IMR-90 (cell line): ENCODE results near the gene NFIA. TPM values are rescaled to one million over a fixed set of nuclear protein-coding genes. Genes with fewer than 3 reads are reported as not detected.

Source experiments
- ATAC-seq: fragments of 200-7000 bp; cut with Tn5 transposase; 2 replicates; pipeline ENCODE4 v1.9.1; 2020; ENCODE audit warnings: low read depth, mild to moderate bottlenecking, moderate library complexity
- BruUV-seq: library from RNA; stranded (reverse); fragments of 400-500 nt; replicated peaks from 2 replicates; lab custom pipeline; 2021; lab: Mats Ljungman, UMichigan
- CTCF ChIA-PET: fragments of 300-600 bp; formaldehyde crosslinking; extraction: SDS; loops from one replicate; lab custom pipeline; 2021; ENCODE audit warnings: antibody characterized with exemption; lab: Yijun Ruan, JAX
- POLR2A ChIA-PET: fragments of 300-600 bp; sonication (Branson Sonifier 250); formaldehyde crosslinking; loops from one replicate; lab custom pipeline; 2022; ENCODE audit warnings: antibody characterized with exemption; ENCODE audit not compliant: unreplicated experiment; lab: Charles Lee
- DNase-seq: peaks from one replicate; pipeline ENCODE4 v3.0.0; 2013
- H2AFZ ChIP-seq: replicated peaks from 2 replicates; pipeline ENCODE3; 2013; ENCODE audit warnings: low read length, mild to moderate bottlenecking; ENCODE audit not compliant: poor library complexity
- H2AK5ac ChIP-seq: 2 replicates; pipeline ENCODE4 v1.6.1; 2013; ENCODE audit warnings: low read depth, low read length, inconsistent platforms
- H2AK9ac ChIP-seq: replicated peaks from 2 replicates; pipeline ENCODE3; 2013; ENCODE audit warnings: mild to moderate bottlenecking, low read depth, low read length, moderate library complexity; ENCODE audit not compliant: poor library complexity
- H2BK120ac ChIP-seq: 2 replicates; pipeline ENCODE4 v1.6.1; 2013; ENCODE audit warnings: low read depth, low read length, inconsistent platforms
- H2BK15ac ChIP-seq: 3 replicates; pipeline ENCODE4 v1.6.1; 2013; ENCODE audit warnings: low read depth, low read length, inconsistent platforms
- H2BK20ac ChIP-seq: 2 replicates; pipeline ENCODE4 v1.6.1; 2013; ENCODE audit warnings: low read depth, mild to moderate bottlenecking, inconsistent platforms, low read length, moderate library complexity
- H2BK5ac ChIP-seq: 2 replicates; pipeline ENCODE4 v1.6.1; 2013; ENCODE audit warnings: mild to moderate bottlenecking, low read depth, low read length, inconsistent platforms; ENCODE audit not compliant: poor library complexity, severe bottlenecking
- H3K14ac ChIP-seq: replicated peaks from 2 replicates; pipeline ENCODE4 v1.6.1; 2013; ENCODE audit warnings: low read depth, low read length, inconsistent platforms
- H3K18ac ChIP-seq: 2 replicates; pipeline ENCODE4 v1.6.1; 2013; ENCODE audit warnings: low read depth, low read length, control low read depth
- H3K23ac ChIP-seq: 2 replicates; pipeline ENCODE4 v1.6.1; 2013; ENCODE audit warnings: low read depth, low read length, inconsistent platforms
- H3K27ac ChIP-seq: 2 replicates; pipeline ENCODE4 v1.5.1; 2013; ENCODE audit warnings: mild to moderate bottlenecking, control low read depth, low read length; ENCODE audit not compliant: insufficient read depth
- H3K27me3 ChIP-seq: 2 replicates; pipeline ENCODE4 v1.6.1; 2013; ENCODE audit warnings: low read length; ENCODE audit not compliant: control insufficient read depth, insufficient read depth
- H3K36me3 ChIP-seq: 2 replicates; pipeline ENCODE4 v1.6.1; 2013; ENCODE audit warnings: low read length, mixed read lengths; ENCODE audit not compliant: control insufficient read depth, insufficient read depth
- H3K4ac ChIP-seq: 2 replicates; pipeline ENCODE4 v1.6.1; 2013; ENCODE audit warnings: low read depth, low read length, inconsistent platforms
- H3K4me1 ChIP-seq: 2 replicates; pipeline ENCODE4 v1.6.1; 2013; ENCODE audit warnings: low read length, mixed read lengths; ENCODE audit not compliant: control insufficient read depth, insufficient read depth
- H3K4me2 ChIP-seq: 2 replicates; pipeline ENCODE4 v1.6.1; 2013; ENCODE audit warnings: low read depth, mild to moderate bottlenecking, control low read depth, low read length, moderate library complexity
- H3K4me3 ChIP-seq: 2 replicates; pipeline ENCODE4 v1.5.1; 2013; ENCODE audit warnings: low read depth, mild to moderate bottlenecking, control low read depth, low read length, moderate library complexity; ENCODE audit not compliant: insufficient read depth
- H3K56ac ChIP-seq: 2 replicates; pipeline ENCODE4 v1.6.1; 2013; ENCODE audit warnings: low read length, inconsistent platforms; ENCODE audit not compliant: insufficient read depth; ENCODE audit errors: extremely low read depth
- H3K79me1 ChIP-seq, 2 experiments: 2 replicates each; pipeline ENCODE4 v1.6.1; 2013; ENCODE audit warnings: low read length in 2 of 2, inconsistent platforms in 1 of 2, low read depth in 1 of 2
- H3K9ac ChIP-seq: 2 replicates; pipeline ENCODE4 v1.6.1; 2013; ENCODE audit warnings: low read depth, low read length, control low read depth
- H3K9me1 ChIP-seq: 2 replicates; pipeline ENCODE4 v1.6.1; 2013; ENCODE audit warnings: low read length, inconsistent platforms; ENCODE audit not compliant: insufficient read depth
- H3K9me3 ChIP-seq: 2 replicates; pipeline ENCODE4 v1.6.1; 2013; ENCODE audit warnings: low read length; ENCODE audit not compliant: control insufficient read depth, insufficient read depth
- H4K20me1 ChIP-seq: 2 replicates; pipeline ENCODE4 v1.6.1; 2013; ENCODE audit warnings: low read length, inconsistent platforms; ENCODE audit not compliant: insufficient read depth
- H4K5ac ChIP-seq: 2 replicates; pipeline ENCODE4 v1.6.1; 2013; ENCODE audit warnings: mild to moderate bottlenecking, low read depth, low read length, control low read depth
- H4K8ac ChIP-seq, 2 experiments: 2 replicates each; pipeline ENCODE4 v1.6.1; 2013; ENCODE audit warnings: low read depth in 2 of 2, low read length in 2 of 2, control low read depth in 1 of 2, inconsistent platforms in 1 of 2
- H4K91ac ChIP-seq: 2 replicates; pipeline ENCODE4 v1.6.1; 2013; ENCODE audit warnings: low read depth, low read length, inconsistent platforms; ENCODE audit not compliant: insufficient read depth
- BHLHE40 ChIP-seq: fragments of 150-350 bp; IDR thresholded peaks from 2 replicates; pipeline ENCODE4 v1.6.1; 2016; ENCODE audit warnings: mild to moderate bottlenecking, low read depth, low read length
- CHD1 ChIP-seq: IDR thresholded peaks from 2 replicates; pipeline ENCODE4 v1.6.1; 2012; ENCODE audit warnings: low read depth, low read length, improper control_type of control experiment
- FOS ChIP-seq: fragments of 150-350 bp; IDR thresholded peaks from 2 replicates; pipeline ENCODE4 v1.6.1; 2016; ENCODE audit warnings: low read depth, low read length
- MAFK ChIP-seq: IDR thresholded peaks from 2 replicates; pipeline ENCODE4 v1.6.1; 2012; ENCODE audit warnings: low read depth, low read length, improper control_type of control experiment
- MXI1 ChIP-seq: IDR thresholded peaks from 2 replicates; pipeline ENCODE4 v1.6.1; 2012; ENCODE audit warnings: low read depth, mild to moderate bottlenecking, low read length, moderate library complexity, borderline replicate concordance
- NFE2L2 ChIP-seq: fragments of 150-350 bp; IDR thresholded peaks from 2 replicates; pipeline ENCODE4 v1.6.1; 2016; ENCODE audit warnings: low read depth, mild to moderate bottlenecking, low read length
- POLR2A ChIP-seq: IDR thresholded peaks from 2 replicates; pipeline ENCODE4 v1.6.1; 2012; ENCODE audit warnings: mild to moderate bottlenecking, low read depth, low read length
- RAD21 ChIP-seq: IDR thresholded peaks from 2 replicates; pipeline ENCODE4 v1.6.1; 2012; ENCODE audit warnings: low read length, improper control_type of control experiment
- RCOR1 ChIP-seq: IDR thresholded peaks from 2 replicates; pipeline ENCODE4 v1.6.1; 2012; ENCODE audit warnings: mild to moderate bottlenecking, low read length, improper control_type of control experiment; ENCODE audit not compliant: insufficient replicate concordance
- SMC3 ChIP-seq: fragments of 150-350 bp; IDR thresholded peaks from 2 replicates; pipeline ENCODE4 v1.6.1; 2016; ENCODE audit warnings: low read depth, mild to moderate bottlenecking, antibody characterized with exemption, low read length, moderate library complexity
- WGBS, 2 experiments: methylation state at CpG; one replicate each; pipeline versions ENCODE4 v1.1.5 to v1.1.7; 2013; ENCODE audit warnings: missing lambda C conversion rate in 2 of 2; ENCODE audit not compliant: insufficient read length in 1 of 2; ENCODE audit errors: extremely low coverage in 2 of 2; 5-methylcytosine and 5-hydroxymethylcytosine counted together
- dilution Hi-C: fragments of 300-500 bp; cut with HindIII; formaldehyde crosslinking; loops from one replicate; pipeline ENCODE4 v1.14.3; 2018; ENCODE audit warnings: low sequenced_read_pairs; ENCODE audit not compliant: unreplicated experiment
- in situ Hi-C: fragments of 300-500 bp; cut with MboI; formaldehyde crosslinking; loops from 3 replicates; pipeline ENCODE4 v1.14.3; 2019; ENCODE audit warnings: low sequenced_read_pairs, inconsistent platforms, mixed read lengths
- intact Hi-C: fragments of 100-400 bp; cut with micrococcal nuclease; formaldehyde crosslinking; loops from 2 replicates; pipeline ENCODE4 v1.10.0; 2022
- polyA plus RNA-seq, 3 experiments: library from polyadenylated mRNA; depleted of rRNA; stranded (reverse); fragments of >200 nt; gene quantifications; 2 replicates each; pipeline ENCODE4 v1.2.3, GENCODE V29; 2012; ENCODE audit warnings: low replicate concordance in 1 of 3
- total RNA-seq: library from RNA; depleted of rRNA; stranded (reverse); fragments of >200 nt; gene quantifications from 2 replicates; pipeline ENCODE4 v1.2.3, GENCODE V29; 2012
- TF ChIP-seq, protein P1 (sequence below): fragments of 150-350 bp; IDR thresholded peaks from 2 replicates; pipeline ENCODE4 v1.6.1; 2017; ENCODE audit warnings: mild to moderate bottlenecking, antibody characterized with exemption, low read length, low read depth
- TF ChIP-seq, protein P2 (sequence below): conservative IDR thresholded peaks from 2 replicates; pipeline ENCODE4 v1.5.1; 2012; ENCODE audit warnings: mild to moderate bottlenecking, low read depth, low read length, improper control_type of control experiment
- TF ChIP-seq, protein P3 (sequence below): fragments of 150-350 bp; IDR thresholded peaks from 2 replicates; pipeline ENCODE4 v1.6.1; 2016; ENCODE audit warnings: low read depth, mild to moderate bottlenecking, low read length, moderate library complexity, borderline replicate concordance

NFIA gene
- total and polyA plus RNA-seq, 2 of the 4 experiments (the other 2 are of a cell fraction): 1.6 to 2.2 TPM

DNA sequence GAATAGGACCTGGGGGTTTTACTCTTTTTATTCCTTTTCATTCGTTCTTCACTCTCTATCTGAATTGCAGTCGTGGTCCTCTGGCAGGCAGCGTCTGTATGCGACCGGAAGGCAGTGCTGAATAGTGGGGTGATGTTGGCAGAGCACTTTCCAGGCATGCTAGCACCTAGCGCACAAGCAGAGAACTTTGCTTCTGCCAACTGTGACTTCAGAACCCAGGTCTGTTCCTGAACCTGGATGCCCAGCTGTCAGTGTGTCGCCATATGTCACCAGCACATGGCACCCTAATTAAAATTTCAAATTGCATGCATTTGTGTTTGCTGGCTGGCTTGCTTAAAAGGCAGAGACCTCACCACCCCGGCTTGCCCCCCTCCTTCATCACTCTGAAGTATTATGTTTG is 116.2 kb downstream of the NFIA start:
- no peak overlapping the region for H4K8ac ChIP-seq
- no peak overlapping the region for H3K4me3 ChIP-seq
- no peak overlapping the region for H3K14ac ChIP-seq
- no peak overlapping the region for H2BK5ac ChIP-seq
- no peaks in the 10 kb centered on the region for H3K27me3 ChIP-seq
- no peak overlapping the region for H2AK5ac ChIP-seq
- no peak overlapping the region for H3K56ac ChIP-seq
- BruUV-seq: no TSS peak
- no peak overlapping the region for H3K18ac ChIP-seq
- dilution Hi-C loops (no loop called here), intact Hi-C loops (no loop called here), in situ Hi-C loops (no loop called here)
- no peaks in the 10 kb centered on the region for H3K9me3 ChIP-seq
- TF ChIP-seq CHD1: no peak
- TF ChIP-seq MXI1: no peak
- TF ChIP-seq RAD21: no peak
- no peak for TF ChIP-seq NFE2L2
- no peak for TF ChIP-seq SMC3
- no peak for TF ChIP-seq MAFK
- TF ChIP-seq, protein P1, sequence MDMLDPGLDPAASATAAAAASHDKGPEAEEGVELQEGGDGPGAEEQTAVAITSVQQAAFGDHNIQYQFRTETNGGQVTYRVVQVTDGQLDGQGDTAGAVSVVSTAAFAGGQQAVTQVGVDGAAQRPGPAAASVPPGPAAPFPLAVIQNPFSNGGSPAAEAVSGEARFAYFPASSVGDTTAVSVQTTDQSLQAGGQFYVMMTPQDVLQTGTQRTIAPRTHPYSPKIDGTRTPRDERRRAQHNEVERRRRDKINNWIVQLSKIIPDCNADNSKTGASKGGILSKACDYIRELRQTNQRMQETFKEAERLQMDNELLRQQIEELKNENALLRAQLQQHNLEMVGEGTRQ: no peak
- no peak for TF ChIP-seq RCOR1
- TF ChIP-seq POLR2A: no peak
- TF ChIP-seq BHLHE40: no peak
- TF ChIP-seq, protein P2, sequence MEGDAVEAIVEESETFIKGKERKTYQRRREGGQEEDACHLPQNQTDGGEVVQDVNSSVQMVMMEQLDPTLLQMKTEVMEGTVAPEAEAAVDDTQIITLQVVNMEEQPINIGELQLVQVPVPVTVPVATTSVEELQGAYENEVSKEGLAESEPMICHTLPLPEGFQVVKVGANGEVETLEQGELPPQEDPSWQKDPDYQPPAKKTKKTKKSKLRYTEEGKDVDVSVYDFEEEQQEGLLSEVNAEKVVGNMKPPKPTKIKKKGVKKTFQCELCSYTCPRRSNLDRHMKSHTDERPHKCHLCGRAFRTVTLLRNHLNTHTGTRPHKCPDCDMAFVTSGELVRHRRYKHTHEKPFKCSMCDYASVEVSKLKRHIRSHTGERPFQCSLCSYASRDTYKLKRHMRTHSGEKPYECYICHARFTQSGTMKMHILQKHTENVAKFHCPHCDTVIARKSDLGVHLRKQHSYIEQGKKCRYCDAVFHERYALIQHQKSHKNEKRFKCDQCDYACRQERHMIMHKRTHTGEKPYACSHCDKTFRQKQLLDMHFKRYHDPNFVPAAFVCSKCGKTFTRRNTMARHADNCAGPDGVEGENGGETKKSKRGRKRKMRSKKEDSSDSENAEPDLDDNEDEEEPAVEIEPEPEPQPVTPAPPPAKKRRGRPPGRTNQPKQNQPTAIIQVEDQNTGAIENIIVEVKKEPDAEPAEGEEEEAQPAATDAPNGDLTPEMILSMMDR: no peak
- TF ChIP-seq FOS: no peak
- TF ChIP-seq, protein P3, sequence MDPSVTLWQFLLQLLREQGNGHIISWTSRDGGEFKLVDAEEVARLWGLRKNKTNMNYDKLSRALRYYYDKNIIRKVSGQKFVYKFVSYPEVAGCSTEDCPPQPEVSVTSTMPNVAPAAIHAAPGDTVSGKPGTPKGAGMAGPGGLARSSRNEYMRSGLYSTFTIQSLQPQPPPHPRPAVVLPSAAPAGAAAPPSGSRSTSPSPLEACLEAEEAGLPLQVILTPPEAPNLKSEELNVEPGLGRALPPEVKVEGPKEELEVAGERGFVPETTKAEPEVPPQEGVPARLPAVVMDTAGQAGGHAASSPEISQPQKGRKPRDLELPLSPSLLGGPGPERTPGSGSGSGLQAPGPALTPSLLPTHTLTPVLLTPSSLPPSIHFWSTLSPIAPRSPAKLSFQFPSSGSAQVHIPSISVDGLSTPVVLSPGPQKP: no peak
- no peaks in the 10 kb centered on the region for H3K79me1 ChIP-seq
- no peak overlapping the region for H4K91ac ChIP-seq
- no peaks in the 10 kb centered on the region for H4K20me1 ChIP-seq
- no peak overlapping the region for H2AK9ac ChIP-seq
- no peak overlapping the region for H3K9ac ChIP-seq
- no peaks in the 10 kb centered on the region for H3K36me3 ChIP-seq
- ChIA-PET POLR2A (no interaction called here), CTCF (no interaction called here)
- no peak overlapping the region for H2BK15ac ChIP-seq
- peaks cover 2% of the 10 kb centered on the region; the same call in 1 of the 2 replicates for H3K4me1 ChIP-seq
- no peak overlapping the region for H2AFZ ChIP-seq
- H3K9me1 ChIP-seq: no peaks in the 10 kb centered on the region
- no peak overlapping the region for H3K23ac ChIP-seq
- ATAC-seq (no peak), DNase-seq (no peak)
- no peak overlapping the region for H2BK120ac ChIP-seq
- no peak overlapping the region for H3K4me2 ChIP-seq
- no peak overlapping the region for H2BK20ac ChIP-seq
- WGBS, 2 experiments: 100% methylated on average over 1 of the region's 8 CpGs; no CpG with 5 or more reads in 1 of the 2 experiments
- no peak overlapping the region for H3K4ac ChIP-seq
- no peak overlapping the region for H3K27ac ChIP-seq
- no peak overlapping the region for H4K5ac ChIP-seq
